Cardiac muscle cell (in vitro differentiated cells and primary cell): Measurements from ENCODE around the gene ISOC2. TPM values are rescaled to one million over a fixed set of nuclear protein-coding genes. Genes with fewer than 3 reads are reported as not detected.

ENCODE experiments used
- DNase-seq, 2 donors: peaks; one replicate each; pipeline versions ENCODE4 v3.0.0 to v3.0.0-alpha.2; 2010 to 2017; ENCODE audit warnings: low read depth in 1 of 2, low spot score in 1 of 2
- H3K27ac ChIP-seq: fragments of 200-600 bp; sonication (generic); 2 replicates; pipeline ENCODE4 v1.5.1; 2016
- H3K27me3 ChIP-seq: fragments of 200-600 bp; sonication (generic); 2 replicates; pipeline ENCODE4 v1.6.0; 2016; ENCODE audit warnings: control low read depth
- H3K36me3 ChIP-seq: fragments of 200-600 bp; sonication (generic); 2 replicates; pipeline ENCODE4 v1.5.1; 2016; ENCODE audit warnings: control low read depth
- H3K4me1 ChIP-seq: fragments of 200-600 bp; sonication (generic); 2 replicates; pipeline ENCODE4 v1.8.1; 2017; ENCODE audit warnings: low read depth, mild to moderate bottlenecking, mixed run types
- H3K4me3 ChIP-seq: fragments of 200-600 bp; sonication (generic); 2 replicates; pipeline ENCODE4 v1.5.1; 2016; ENCODE audit warnings: mild to moderate bottlenecking
- H3K9me3 ChIP-seq: fragments of 200-600 bp; sonication (generic); 2 replicates; pipeline ENCODE4 v1.5.1; 2017; ENCODE audit warnings: low read depth, mild to moderate bottlenecking, control low read depth
- polyA plus RNA-seq: library from polyadenylated mRNA; unstranded; fragments of >200 nt; fragmentation: Nextera tagmentation; extraction: Ambion mirVana; gene quantifications from 2 replicates; pipeline ENCODE4 v1.2.1, GENCODE V29; 2016
- total RNA-seq: library from RNA; depleted of rRNA; stranded (reverse); fragments of >200 nt; gene quantifications from 2 replicates; pipeline ENCODE4 v1.2.3, GENCODE V29; 2016
- TF ChIP-seq, protein P1 (sequence below): IDR thresholded peaks from 2 replicates; pipeline ENCODE4 v1.5.1; 2012; ENCODE audit warnings: low read depth, mild to moderate bottlenecking, low read length

Gene ISOC2
- total and polyA plus RNA-seq, 2 experiments from 2014 or later = 89.7 to 99.4 TPM

DNA sequence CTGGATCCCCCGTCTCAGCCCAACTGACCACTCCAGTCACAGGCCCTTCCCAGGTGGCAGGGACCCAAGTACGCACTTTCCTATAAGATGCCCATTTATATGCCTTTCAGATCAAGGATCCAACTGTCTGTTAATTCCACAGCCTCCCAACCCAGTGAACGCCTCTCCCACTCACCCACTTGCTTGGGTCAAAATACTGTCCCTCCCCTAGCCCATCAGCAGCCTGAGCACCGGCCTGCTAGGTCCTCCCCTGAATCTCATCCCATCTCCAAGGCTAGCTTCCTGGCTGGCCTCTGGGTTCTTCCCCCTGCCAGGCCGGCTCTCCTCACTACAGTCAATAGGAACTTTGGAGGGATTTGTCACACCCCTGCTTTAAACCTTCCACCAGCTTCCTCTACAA lies 55.8 kb downstream of the ISOC2 start:
- H3K36me3 ChIP-seq = peaks cover 39% of the 10 kb centered on the region
- peak overlapping the region; percentile 82 for H3K4me3 ChIP-seq

More for the DNA sequence above, 55.8 kb downstream of the ISOC2 start:
- DNase-seq = no peak
- Histone ChIP-seq H3K9me3 (no peaks in the 10 kb centered on the region), H3K27ac (no peak overlapping the region), H3K4me1 (no peaks in the 10 kb centered on the region), H3K27me3 (no peaks in the 10 kb centered on the region)
- TF ChIP-seq, protein P1, sequence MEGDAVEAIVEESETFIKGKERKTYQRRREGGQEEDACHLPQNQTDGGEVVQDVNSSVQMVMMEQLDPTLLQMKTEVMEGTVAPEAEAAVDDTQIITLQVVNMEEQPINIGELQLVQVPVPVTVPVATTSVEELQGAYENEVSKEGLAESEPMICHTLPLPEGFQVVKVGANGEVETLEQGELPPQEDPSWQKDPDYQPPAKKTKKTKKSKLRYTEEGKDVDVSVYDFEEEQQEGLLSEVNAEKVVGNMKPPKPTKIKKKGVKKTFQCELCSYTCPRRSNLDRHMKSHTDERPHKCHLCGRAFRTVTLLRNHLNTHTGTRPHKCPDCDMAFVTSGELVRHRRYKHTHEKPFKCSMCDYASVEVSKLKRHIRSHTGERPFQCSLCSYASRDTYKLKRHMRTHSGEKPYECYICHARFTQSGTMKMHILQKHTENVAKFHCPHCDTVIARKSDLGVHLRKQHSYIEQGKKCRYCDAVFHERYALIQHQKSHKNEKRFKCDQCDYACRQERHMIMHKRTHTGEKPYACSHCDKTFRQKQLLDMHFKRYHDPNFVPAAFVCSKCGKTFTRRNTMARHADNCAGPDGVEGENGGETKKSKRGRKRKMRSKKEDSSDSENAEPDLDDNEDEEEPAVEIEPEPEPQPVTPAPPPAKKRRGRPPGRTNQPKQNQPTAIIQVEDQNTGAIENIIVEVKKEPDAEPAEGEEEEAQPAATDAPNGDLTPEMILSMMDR = no peak

Other genes with a start within 250 kb of the ISOC2 start
- gene TMEM86B, start 232.9 kb downstream of the ISOC2 start, total RNA-seq = 4.2 and 4.7 TPM in 2 replicates
- gene TMEM86B, start 232.9 kb downstream of the ISOC2 start, polyA plus RNA-seq = 2.6 and 5.3 TPM in 2 replicates
- gene PPP6R1, start 202.6 kb downstream of the ISOC2 start, total RNA-seq = 87.9 and 91.7 TPM in 2 replicates
- gene PPP6R1, start 202.6 kb downstream of the ISOC2 start, polyA plus RNA-seq = 98.7 and 101 TPM in 2 replicates
- 47.2 and 77.7 TPM in 2 replicates for gene HSPBP1, start 181.5 kb downstream of the ISOC2 start, total RNA-seq
- gene HSPBP1, start 181.5 kb downstream of the ISOC2 start, polyA plus RNA-seq = 68.9 and 123 TPM in 2 replicates
- 34.4 and 34.7 TPM in 2 replicates for gene BRSK1, start 177.6 kb downstream of the ISOC2 start, total RNA-seq
- gene BRSK1, start 177.6 kb downstream of the ISOC2 start, polyA plus RNA-seq = 3.5 and 5.6 TPM in 2 replicates
- not detected in 2 replicates for gene TMEM150B, start 136.3 kb downstream of the ISOC2 start, total RNA-seq
- gene TMEM150B, start 136.3 kb downstream of the ISOC2 start, polyA plus RNA-seq = not detected in 2 replicates
- gene KMT5C, start 121.8 kb downstream of the ISOC2 start, total RNA-seq = 58.9 and 82.4 TPM in 2 replicates
- 63.5 and 81.7 TPM in 2 replicates for gene KMT5C, start 121.8 kb downstream of the ISOC2 start, polyA plus RNA-seq
- not detected in 2 replicates for gene COX6B2, start 106.9 kb downstream of the ISOC2 start, total RNA-seq
- gene COX6B2, start 106.9 kb downstream of the ISOC2 start, polyA plus RNA-seq = 0.06 and 0.17 TPM in 2 replicates
- gene GARIN5B, start 98.4 kb downstream of the ISOC2 start, total RNA-seq = not detected in 2 replicates
- gene GARIN5B, start 98.4 kb downstream of the ISOC2 start, polyA plus RNA-seq = not detected in 2 replicates
- 0.12 and 0.49 TPM in 2 replicates for gene IL11, start 91.2 kb downstream of the ISOC2 start, total RNA-seq
- 0.72 TPM in 1 of 2 replicates, not detected in the other for gene IL11, start 91.2 kb downstream of the ISOC2 start, polyA plus RNA-seq
- gene TMEM190, start 84.8 kb downstream of the ISOC2 start, total RNA-seq = not detected in 2 replicates
- gene TMEM190, start 84.8 kb downstream of the ISOC2 start, polyA plus RNA-seq = 0.85 and 1.3 TPM in 2 replicates
- gene TMEM238, start 77.3 kb downstream of the ISOC2 start, total RNA-seq = 0.27 and 0.35 TPM in 2 replicates
- gene TMEM238, start 77.3 kb downstream of the ISOC2 start, polyA plus RNA-seq = 1.7 and 4.0 TPM in 2 replicates
- gene RPL28, start 75.7 kb downstream of the ISOC2 start, total RNA-seq = 757 and 1,325 TPM in 2 replicates
- 273 and 320 TPM in 2 replicates for gene RPL28, start 75.7 kb downstream of the ISOC2 start, polyA plus RNA-seq
- gene UBE2S, start 53.9 kb downstream of the ISOC2 start, total RNA-seq = 54.2 and 244 TPM in 2 replicates
- 164 and 471 TPM in 2 replicates for gene UBE2S, start 53.9 kb downstream of the ISOC2 start, polyA plus RNA-seq
- not detected in 2 replicates for gene SHISA7, start 18.3 kb downstream of the ISOC2 start, total RNA-seq
- not detected in 2 replicates for gene SHISA7, start 18.3 kb downstream of the ISOC2 start, polyA plus RNA-seq
- gene C19orf85, start 3.1 kb upstream of the ISOC2 start, total RNA-seq = not detected in 2 replicates
- not detected in 2 replicates for gene C19orf85, start 3.1 kb upstream of the ISOC2 start, polyA plus RNA-seq
- gene ZNF628, start 15.0 kb upstream of the ISOC2 start, total RNA-seq = 15.7 and 16.7 TPM in 2 replicates
- gene ZNF628, start 15.0 kb upstream of the ISOC2 start, polyA plus RNA-seq = 0.95 and 0.96 TPM in 2 replicates
- 56.5 and 78.7 TPM in 2 replicates for gene NAT14, start 23.5 kb upstream of the ISOC2 start, total RNA-seq
- 137 and 138 TPM in 2 replicates for gene NAT14, start 23.5 kb upstream of the ISOC2 start, polyA plus RNA-seq
- gene SSC5D, start 26.8 kb upstream of the ISOC2 start, total RNA-seq = 0.32 and 0.89 TPM in 2 replicates
- 0.15 and 0.60 TPM in 2 replicates for gene SSC5D, start 26.8 kb upstream of the ISOC2 start, polyA plus RNA-seq
- gene SBK2, start 75.5 kb upstream of the ISOC2 start, total RNA-seq = 2.4 and 5.3 TPM in 2 replicates
- 6.8 and 7.1 TPM in 2 replicates for gene SBK2, start 75.5 kb upstream of the ISOC2 start, polyA plus RNA-seq
- gene SBK3, start 83.9 kb upstream of the ISOC2 start, total RNA-seq = 0.71 and 0.88 TPM in 2 replicates
- not detected in 2 replicates for gene SBK3, start 83.9 kb upstream of the ISOC2 start, polyA plus RNA-seq
- 10.3 and 13.4 TPM in 2 replicates for gene ZNF579, start 119.2 kb upstream of the ISOC2 start, total RNA-seq
- 14.9 and 17.7 TPM in 2 replicates for gene ZNF579, start 119.2 kb upstream of the ISOC2 start, polyA plus RNA-seq
- 12.8 and 13.6 TPM in 2 replicates for gene FIZ1, start 137.9 kb upstream of the ISOC2 start, total RNA-seq
- gene FIZ1, start 137.9 kb upstream of the ISOC2 start, polyA plus RNA-seq = 18.7 and 25.3 TPM in 2 replicates
- gene ZNF524, start 138.6 kb upstream of the ISOC2 start, total RNA-seq = 26.5 and 29.1 TPM in 2 replicates
- 15.9 and 17.3 TPM in 2 replicates for gene ZNF524, start 138.6 kb upstream of the ISOC2 start, polyA plus RNA-seq
- gene ZNF865, start 144.0 kb upstream of the ISOC2 start, total RNA-seq = 7.1 and 11.2 TPM in 2 replicates
- gene ZNF865, start 144.0 kb upstream of the ISOC2 start, polyA plus RNA-seq = 1.9 and 2.6 TPM in 2 replicates
- gene ZNF784, start 162.9 kb upstream of the ISOC2 start, total RNA-seq = 15.1 and 15.4 TPM in 2 replicates
- 13.3 and 14.0 TPM in 2 replicates for gene ZNF784, start 162.9 kb upstream of the ISOC2 start, polyA plus RNA-seq
- gene ZNF580, start 179.4 kb upstream of the ISOC2 start, total RNA-seq = 78.4 and 84.9 TPM in 2 replicates
- gene ZNF580, start 179.4 kb upstream of the ISOC2 start, polyA plus RNA-seq = 104 and 124 TPM in 2 replicates
- gene ZNF581, start 182.0 kb upstream of the ISOC2 start, total RNA-seq = 28.4 and 42.0 TPM in 2 replicates
- gene ZNF581, start 182.0 kb upstream of the ISOC2 start, polyA plus RNA-seq = 22.3 and 28.7 TPM in 2 replicates
- gene CCDC106, start 186.6 kb upstream of the ISOC2 start, total RNA-seq = 42.4 and 49.2 TPM in 2 replicates
- gene CCDC106, start 186.6 kb upstream of the ISOC2 start, polyA plus RNA-seq = 40.6 and 43.5 TPM in 2 replicates
- gene U2AF2, start 193.4 kb upstream of the ISOC2 start, total RNA-seq = 170 and 187 TPM in 2 replicates
- 13.4 and 16.3 TPM in 2 replicates for gene U2AF2, start 193.4 kb upstream of the ISOC2 start, polyA plus RNA-seq
- gene EPN1, start 213.6 kb upstream of the ISOC2 start, total RNA-seq = 144 and 164 TPM in 2 replicates
- gene EPN1, start 213.6 kb upstream of the ISOC2 start, polyA plus RNA-seq = 151 and 173 TPM in 2 replicates